Measurements from ENCODE around the gene BOD1L1.

BOD1L1 gene

DNA sequence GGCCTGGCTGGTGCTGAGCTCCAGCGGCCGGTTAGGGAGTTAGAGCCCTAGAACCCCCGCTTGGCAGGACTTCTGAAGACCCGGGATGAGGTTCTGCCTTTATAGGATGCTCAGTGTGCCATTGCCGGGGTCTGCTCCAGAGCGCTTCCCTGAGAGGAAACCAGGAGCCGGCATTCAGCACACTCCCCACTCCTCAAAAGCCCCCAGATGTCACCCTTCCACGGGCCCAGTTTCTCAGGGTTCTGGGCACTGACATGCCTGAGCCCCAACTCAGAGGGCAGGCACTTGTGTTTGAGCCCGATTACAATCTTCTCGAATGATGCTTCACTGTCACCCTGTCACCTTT, 89.7 kb downstream of the BOD1L1 start:
- DNase-seq = no peak

DNA sequence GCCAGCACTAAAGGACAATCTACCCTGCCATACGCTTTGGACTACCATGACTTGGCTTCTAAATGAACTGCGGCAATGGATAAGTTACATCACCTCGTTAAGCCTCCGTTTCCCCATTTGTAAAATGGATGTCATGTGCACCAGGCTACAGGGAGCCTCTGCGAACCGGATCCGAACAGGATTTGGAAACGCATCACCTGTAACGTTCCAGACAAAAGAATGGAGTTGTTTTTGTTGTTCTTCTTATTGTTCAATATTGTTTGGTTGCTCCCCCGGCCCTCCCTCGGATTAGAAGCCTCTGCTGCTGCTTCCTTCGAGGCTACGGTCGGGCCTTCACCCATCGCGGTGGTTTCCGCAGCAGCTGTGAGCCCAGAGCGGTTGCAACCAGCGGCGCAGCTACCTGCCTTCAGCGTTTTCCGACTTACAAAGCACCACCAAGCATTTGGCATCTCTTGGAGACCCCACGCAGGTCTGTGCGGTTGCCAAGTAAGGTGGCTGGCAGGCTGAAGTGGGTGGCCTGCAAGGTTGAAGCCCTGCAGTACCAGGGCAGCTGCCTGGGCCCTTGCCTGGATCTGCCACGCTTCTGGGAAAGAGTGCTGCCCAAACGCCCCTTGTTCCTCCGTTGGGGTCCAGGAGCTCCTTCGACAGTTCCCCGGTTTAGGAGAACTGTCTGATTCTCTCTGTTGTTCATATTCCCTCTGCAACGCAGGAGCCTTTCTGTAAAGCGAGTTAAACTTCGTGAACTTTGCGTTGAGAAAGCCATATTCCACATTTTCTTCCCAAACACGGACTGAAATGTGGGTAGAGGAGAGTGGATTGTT, 90.3 kb downstream of the BOD1L1 start:
- no peak for DNase-seq

DNA sequence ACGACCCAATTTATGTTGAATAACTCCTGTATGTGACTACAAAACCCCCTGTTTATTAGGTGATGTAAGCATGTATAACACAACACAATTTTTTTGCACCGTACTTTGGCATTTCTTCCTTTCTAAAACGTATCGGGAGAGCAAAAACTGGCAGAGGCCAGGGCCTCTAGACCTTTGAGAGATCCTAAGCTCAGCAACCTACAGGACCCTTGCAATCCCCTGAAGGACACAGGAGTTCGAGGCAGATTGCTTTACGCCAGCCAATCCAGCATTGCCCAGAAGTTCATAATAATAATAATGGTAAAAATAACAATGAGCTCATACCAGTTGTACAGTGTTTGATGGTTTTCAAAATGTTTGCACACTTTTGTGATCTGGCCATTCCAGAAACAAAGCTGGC, 90.9 kb downstream of the BOD1L1 start:
- DNase-seq = no peak

DNA sequence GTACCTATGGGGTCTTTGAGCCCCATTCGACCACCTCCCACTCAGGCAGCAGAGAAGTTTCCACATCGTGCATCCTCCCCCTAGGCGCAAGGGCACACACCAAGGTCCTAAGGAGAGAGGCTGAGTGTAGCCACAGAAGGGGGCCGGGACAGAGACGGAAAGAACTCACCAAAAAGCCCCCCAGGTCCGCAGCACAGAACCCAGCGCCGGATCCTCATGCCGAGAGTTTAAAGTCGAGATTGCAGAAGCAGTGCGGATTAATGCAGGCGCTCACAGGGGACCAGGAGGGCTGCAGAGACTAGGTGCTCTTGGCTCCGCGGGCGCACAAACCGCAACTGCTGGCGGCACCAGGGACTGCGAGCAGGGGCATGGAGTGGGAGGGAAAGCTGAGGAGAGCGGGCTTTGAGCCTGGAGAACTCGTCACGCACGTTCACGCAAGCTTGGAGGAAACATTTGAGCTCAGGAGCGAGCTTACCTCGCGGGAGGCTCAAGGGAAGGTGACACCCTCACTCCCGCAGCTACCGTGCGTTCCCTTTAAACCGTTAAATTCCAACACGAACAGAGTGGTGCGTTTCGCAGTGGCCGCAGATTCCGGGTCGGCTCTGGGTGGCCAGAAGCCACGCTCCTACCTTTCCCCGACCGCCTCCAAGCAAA, 91.7 kb downstream of the BOD1L1 start:
- DNase-seq = no peak

DNA sequence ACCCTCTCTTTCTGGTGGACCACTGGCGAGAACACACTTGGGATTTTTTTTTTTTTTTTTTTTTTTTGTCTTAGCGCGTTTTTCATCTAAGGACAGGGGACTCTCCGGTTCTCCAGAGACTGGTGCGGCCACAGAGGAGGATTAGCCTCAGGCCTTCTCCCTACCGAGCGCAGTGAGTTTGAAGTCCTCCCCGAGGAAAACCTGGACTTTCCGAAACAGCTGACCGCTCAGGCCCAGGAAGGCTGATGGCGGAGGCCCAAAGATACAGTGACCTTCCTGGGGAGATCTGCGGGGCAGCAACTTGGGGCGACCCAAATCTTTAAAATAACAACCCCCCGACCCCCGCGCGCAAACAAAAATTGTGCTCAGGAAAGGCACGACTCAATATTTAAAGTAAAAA, 92.4 kb downstream of the BOD1L1 start:
- DNase-seq = no peak

GRCh38 chr4:13534344-13535063, 93.0 kb downstream of the BOD1L1 start:
- DNase-seq = no peak

GRCh38 chr4:13533670-13534343, 93.7 kb downstream of the BOD1L1 start:
- no peak for DNase-seq

DNA sequence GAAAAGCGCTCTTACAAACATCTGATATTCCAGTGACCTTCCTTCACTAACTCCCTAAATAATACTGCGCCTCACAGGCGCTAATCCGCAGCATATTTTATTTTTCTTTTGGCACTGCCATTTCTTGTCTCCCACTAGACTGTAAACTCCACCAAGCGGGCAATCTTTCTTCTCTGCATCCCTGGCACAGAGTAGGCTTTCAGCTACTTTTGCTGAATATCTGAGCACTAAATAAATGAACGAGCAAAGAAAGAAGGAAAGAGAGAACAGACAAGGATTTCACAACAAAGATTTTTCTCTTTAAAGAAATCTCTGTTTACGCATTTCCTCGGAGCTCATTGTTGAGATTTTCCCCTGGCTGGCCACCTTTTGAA, 95.9 kb downstream of the BOD1L1 start:
- DNase-seq = no peak

- DNase-seq = no peak
These were observed 96.5 kb downstream of the BOD1L1 start for GRCh38 chr4:13530823-13531624.

DNA sequence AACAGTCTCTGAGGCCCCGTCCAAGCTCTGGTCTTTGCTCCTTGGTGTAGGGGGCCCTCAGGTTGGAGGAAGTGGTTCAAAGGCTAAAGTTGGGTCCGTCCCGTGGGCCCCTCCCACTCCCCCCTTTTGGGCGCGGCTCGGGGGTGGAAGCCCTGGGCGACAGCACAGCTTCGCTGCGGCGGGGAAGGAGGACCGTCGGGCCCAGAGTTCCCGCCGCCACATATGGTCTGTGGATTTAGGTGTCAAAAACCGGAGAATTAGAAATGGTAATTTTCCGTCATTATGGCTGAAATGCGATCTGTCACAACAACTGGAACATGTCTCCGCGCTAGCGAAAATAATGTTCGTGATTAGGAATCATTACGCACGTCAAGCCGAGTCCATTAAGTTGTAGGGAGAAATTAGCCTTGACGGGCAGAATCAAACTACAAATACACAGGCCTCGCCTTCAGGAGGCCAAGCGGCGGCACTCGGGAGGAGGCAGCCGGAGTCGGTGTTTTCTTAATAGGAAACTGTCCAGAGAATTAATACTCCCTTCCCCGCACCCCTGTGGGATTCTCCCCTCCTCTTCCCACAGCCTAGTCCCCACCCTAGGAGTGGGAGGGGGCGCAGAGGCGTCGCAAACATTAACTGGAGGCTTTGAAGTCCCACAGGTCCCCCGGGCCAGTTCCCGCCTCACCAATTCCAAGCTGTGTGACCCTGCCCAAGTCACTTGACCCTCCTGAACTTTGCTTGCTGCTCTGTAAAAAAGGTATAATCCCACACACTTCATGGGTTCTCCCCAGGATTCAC, 98.2 kb downstream of the BOD1L1 start:
- DNase-seq = no peak

DNA sequence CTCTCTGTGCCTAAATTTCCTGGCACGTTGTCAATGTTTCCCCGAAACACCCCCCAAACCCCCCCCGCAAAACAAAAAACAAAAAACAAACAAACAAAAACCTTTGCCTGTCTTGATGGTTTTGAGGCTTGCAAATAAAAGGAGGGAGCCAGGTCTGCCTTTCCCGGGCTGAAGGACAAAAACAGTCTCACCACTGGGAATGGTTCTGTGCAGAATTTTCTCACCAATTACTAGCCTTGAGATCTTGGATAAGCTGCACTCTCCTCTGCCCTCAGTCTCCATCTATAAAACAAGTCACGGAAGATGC, 98.8 kb downstream of the BOD1L1 start:
- DNase-seq = no peak

DNA sequence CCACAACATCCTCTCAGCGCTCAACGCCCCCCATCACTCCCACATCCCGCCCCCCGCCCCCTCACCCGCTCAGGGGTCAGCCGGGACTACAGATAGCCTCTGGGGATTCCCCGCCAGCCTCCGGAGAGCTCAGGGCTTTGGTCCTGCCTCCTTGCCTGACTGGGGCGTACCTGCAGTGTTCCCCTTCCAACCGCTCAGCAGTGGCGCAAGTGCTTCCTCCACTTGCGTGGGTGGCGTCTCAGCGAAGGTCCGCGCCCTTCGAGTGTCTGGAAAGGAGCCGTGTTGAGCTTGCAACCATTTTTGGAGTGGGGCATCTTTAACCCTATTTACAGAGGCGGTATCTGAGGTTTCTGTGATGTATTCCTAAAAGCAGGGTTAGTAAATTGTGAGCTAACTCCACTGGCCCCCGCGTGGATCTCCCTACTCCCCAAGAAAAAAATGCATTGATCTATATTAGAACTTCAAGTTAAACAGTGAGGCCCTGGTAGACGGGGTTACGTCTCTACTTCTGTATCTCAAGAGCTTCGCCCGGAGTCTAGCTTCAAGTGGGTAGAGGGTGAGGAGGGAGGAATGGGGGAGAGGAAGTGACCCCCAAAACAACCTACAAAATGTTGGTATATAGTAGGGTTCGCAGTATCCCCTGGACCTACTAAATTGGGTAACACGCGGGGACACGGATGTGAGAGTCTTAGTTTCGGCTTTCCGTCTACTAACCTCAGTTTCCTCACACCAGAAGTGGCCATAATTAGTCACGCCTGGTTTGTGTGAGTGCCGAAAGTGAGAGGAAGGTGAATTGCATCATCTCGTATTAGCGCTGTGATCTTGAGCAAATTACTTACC, 99.3 kb downstream of the BOD1L1 start:
- no peak for DNase-seq

GRCh38 chr4:13527192-13527980, 100.1 kb downstream of the BOD1L1 start:
- no peak for DNase-seq

DNA sequence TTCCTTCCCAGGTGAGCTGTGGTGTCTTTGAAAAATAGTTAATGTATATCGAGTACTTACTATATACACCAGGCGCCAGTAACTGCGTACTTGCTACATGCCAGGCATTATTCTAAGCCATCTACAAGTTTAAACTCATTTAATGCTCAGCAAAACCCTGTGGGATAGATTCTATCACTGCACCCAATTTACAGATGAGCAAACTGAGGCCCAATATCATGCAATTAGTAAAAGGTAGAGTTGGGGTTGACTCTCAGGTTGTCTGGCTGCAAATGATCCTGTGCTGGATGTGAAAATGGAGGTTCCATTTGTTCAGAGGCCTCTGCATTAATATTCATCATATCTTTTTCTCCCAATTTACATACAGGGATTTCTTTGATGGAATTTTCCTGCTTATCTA, 100.9 kb downstream of the BOD1L1 start:
- no peak for DNase-seq

GRCh38 chr4:13525606-13526281, 101.8 kb downstream of the BOD1L1 start:
- no peak for DNase-seq

- DNase-seq = no peak
These were observed 102.9 kb downstream of the BOD1L1 start for GRCh38 chr4:13524504-13525243.

DNA sequence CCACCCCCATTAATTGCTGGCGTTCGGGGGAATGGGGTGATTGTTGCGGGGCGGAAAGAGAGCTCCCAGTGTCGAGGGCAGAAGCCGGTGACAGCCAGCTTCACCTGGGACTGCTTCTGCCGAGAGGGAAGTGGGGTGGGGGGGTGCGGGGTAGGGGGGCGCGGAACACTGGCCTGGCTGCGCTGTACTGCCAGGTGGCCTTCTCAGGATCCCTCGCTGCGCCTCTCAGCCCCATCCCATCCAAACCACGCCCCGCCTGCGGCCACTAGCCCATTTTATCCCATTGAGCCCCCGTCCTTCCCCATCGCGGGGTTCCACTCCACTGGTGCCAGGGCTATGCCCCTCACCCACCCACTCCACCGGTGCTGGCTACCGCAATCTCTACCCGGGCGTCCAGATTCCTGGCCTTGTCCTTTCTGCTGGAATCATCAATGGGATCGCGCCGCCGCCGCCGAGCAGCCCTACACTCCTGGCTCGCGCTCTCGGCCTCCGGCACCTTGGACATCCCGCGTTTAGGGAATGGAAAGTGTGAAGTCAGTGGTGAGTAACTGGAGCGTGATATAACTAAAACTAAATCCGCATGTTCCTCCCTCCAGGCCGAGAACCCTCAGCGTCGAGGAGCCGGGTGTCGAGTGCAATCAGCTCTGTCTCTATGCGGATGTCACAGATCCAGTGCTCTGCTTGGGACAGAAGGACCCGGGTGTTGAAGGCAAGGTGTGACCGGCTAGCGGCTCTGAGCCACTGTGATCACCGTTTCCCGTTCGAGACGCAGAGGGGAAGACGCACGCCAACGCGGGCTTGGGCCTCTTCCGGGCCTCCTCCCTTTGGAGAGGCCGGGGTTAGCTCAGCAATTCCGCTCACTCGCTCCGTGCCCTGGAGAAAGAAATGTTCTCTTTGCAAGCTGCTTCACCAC, 103.7 kb downstream of the BOD1L1 start:
- DNase-seq = no peak

- no peak for DNase-seq
These were observed 104.4 kb downstream of the BOD1L1 start for GRCh38 chr4:13523105-13523477.

All from NCI-H774 (cell line).